GM12878 (cell line): ENCODE results near the gene GRN. TPM values are rescaled to one million over a fixed set of nuclear protein-coding genes. Genes with fewer than 3 reads are reported as not detected.

Experiments
- ATAC-seq: fragments of 200-7000 bp; cut with Tn5 transposase; 3 replicates; pipeline ENCODE4 v1.9.1; 2020; ENCODE audit warnings: mild to moderate bottlenecking, moderate library complexity
- BruUV-seq: library from RNA; stranded (reverse); fragments of 400-500 nt; replicated peaks from 2 replicates; lab custom pipeline; 2021; lab: Mats Ljungman, UMichigan
- CTCF ChIA-PET: fragments of 300-600 bp; sonication (Branson Sonifier 250); formaldehyde crosslinking; extraction: SDS; loops from one replicate; lab custom pipeline; 2021; ENCODE audit warnings: inconsistent platforms; lab: Yijun Ruan, JAX
- POLR2A ChIA-PET: fragments of 350-600 bp; formaldehyde crosslinking; extraction: SDS; loops from one replicate; lab custom pipeline; 2021; ENCODE audit warnings: inconsistent platforms; lab: Charles Lee
- RAD21 ChIA-PET: fragments of 300-600 bp; sonication (Branson Sonifier 250); formaldehyde crosslinking; loops from one replicate; lab custom pipeline; 2023; ENCODE audit warnings: antibody characterized with exemption; ENCODE audit not compliant: unreplicated experiment; lab: Charles Lee
- SMC1A ChIA-PET: fragments of 300-600 bp; sonication (Branson Sonifier 250); formaldehyde crosslinking; loops from one replicate; lab custom pipeline; 2023; ENCODE audit not compliant: unreplicated experiment, uncharacterized antibody; lab: Charles Lee
- DNase-seq: peaks from one replicate; pipeline ENCODE4 v3.0.0-alpha.2; 2011; ENCODE audit warnings: low read depth, low spot score
- FAIRE-seq: peaks from 3 replicates; lab custom pipeline; 2011; peaks lifted over from hg19 to GRCh38; lab: Jason Lieb, UNC
- H2AFZ ChIP-seq: 2 replicates; pipeline ENCODE4 v1.6.0; 2011; ENCODE audit warnings: low read depth, low read length, control low read depth; ENCODE audit not compliant: control insufficient read depth
- H3K27ac ChIP-seq: 2 replicates; pipeline ENCODE4 v1.5.1; 2011; ENCODE audit warnings: control low read depth; ENCODE audit not compliant: control insufficient read depth, insufficient read depth
- H3K27me3 ChIP-seq, 2 experiments: replicated peaks in 1 of 2; 2 replicates each; pipeline versions ENCODE4 v1.6.0 to v1.6.1; 2011; ENCODE audit warnings: low read length in 1 of 2; ENCODE audit not compliant: control insufficient read depth in 2 of 2, insufficient read depth in 2 of 2
- H3K36me3 ChIP-seq, 2 experiments: 2 replicates each; pipeline ENCODE4 v1.5.1; 2011; ENCODE audit warnings: low read length in 1 of 2; ENCODE audit not compliant: control insufficient read depth in 2 of 2, insufficient read depth in 2 of 2
- H3K4me1 ChIP-seq: 2 replicates; pipeline ENCODE4 v1.6.1; 2011; ENCODE audit warnings: mild to moderate bottlenecking, low read length, moderate library complexity, mixed read lengths; ENCODE audit not compliant: control insufficient read depth, insufficient read depth
- H3K4me2 ChIP-seq: 2 replicates; pipeline ENCODE4 v1.6.0; 2011; ENCODE audit warnings: control low read depth; ENCODE audit not compliant: control insufficient read depth, insufficient read depth
- H3K4me3 ChIP-seq: fragments of 200-600 bp; sonication (generic); 2 replicates; pipeline ENCODE4 v1.5.1; 2016
- H3K79me2 ChIP-seq: 2 replicates; pipeline ENCODE4 v1.6.0; 2011; ENCODE audit warnings: low read length; ENCODE audit not compliant: control insufficient read depth, insufficient read depth
- H3K9ac ChIP-seq: 2 replicates; pipeline ENCODE4 v1.8.0; 2011; ENCODE audit warnings: low read length, control low read depth, mixed read lengths; ENCODE audit not compliant: control insufficient read depth, insufficient read depth
- H3K9me3 ChIP-seq: replicated peaks from 3 replicates; pipeline ENCODE4 v1.5.1; 2011; ENCODE audit warnings: mild to moderate bottlenecking, low read length; ENCODE audit not compliant: control insufficient read depth, insufficient read depth
- H4K20me1 ChIP-seq: 2 replicates; pipeline ENCODE4 v1.6.0; 2011; ENCODE audit not compliant: control insufficient read depth, insufficient read depth
- CHD1 ChIP-seq: IDR thresholded peaks from 2 replicates; pipeline ENCODE4 v1.6.1; 2012; ENCODE audit warnings: low read depth, low read length, improper control_type of control experiment
- CHD2 ChIP-seq: IDR thresholded peaks from 2 replicates; pipeline ENCODE4 v1.6.1; 2011; ENCODE audit warnings: low read depth, low read length, improper control_type of control experiment, borderline replicate concordance
- CHD4 ChIP-seq: fragments of 200-600 bp; sonication (generic); IDR thresholded peaks from 2 replicates; pipeline ENCODE4 v1.6.1; 2016; ENCODE audit warnings: mild to moderate bottlenecking
- EP300 ChIP-seq, 2 experiments: fragments of 150-350 bp in 1 of 2; IDR thresholded peaks; 2 replicates each; pipeline ENCODE4 v1.6.1; 2011 to 2012; ENCODE audit warnings: low read depth in 2 of 2, low read length in 2 of 2, borderline replicate concordance in 1 of 2, improper control_type of control experiment in 1 of 2, inconsistent platforms in 1 of 2; ENCODE audit not compliant: control insufficient read depth in 1 of 2
- KLF5 ChIP-seq: fragments of 450-650 bp; IDR thresholded peaks from 2 replicates; pipeline ENCODE4 v1.6.1; 2014; ENCODE audit warnings: mild to moderate bottlenecking; ENCODE audit not compliant: partially characterized antibody
- MAX ChIP-seq: IDR thresholded peaks from 2 replicates; pipeline ENCODE4 v1.6.1; 2012; ENCODE audit warnings: low read depth, low read length, improper control_type of control experiment
- MXI1 ChIP-seq: fragments of 150-350 bp; IDR thresholded peaks from 2 replicates; pipeline ENCODE4 v1.6.1; 2011; ENCODE audit warnings: low read depth, mild to moderate bottlenecking, inconsistent platforms, low read length, improper control_type of control experiment
- NR2F1 ChIP-seq: fragments of 450-650 bp; conservative IDR thresholded peaks from 2 replicates; pipeline ENCODE4 v1.6.1; 2017; ENCODE audit warnings: mild to moderate bottlenecking
- SMAD1 ChIP-seq: fragments of 450-650 bp; IDR thresholded peaks from 2 replicates; pipeline ENCODE4 v1.6.1; 2018; ENCODE audit warnings: mild to moderate bottlenecking, low read depth; ENCODE audit not compliant: partially characterized antibody
- SMC3 ChIP-seq: IDR thresholded peaks from 2 replicates; pipeline ENCODE4 v1.6.1; 2011; ENCODE audit warnings: low read length, improper control_type of control experiment, borderline replicate concordance
- ZSCAN29 ChIP-seq: fragments of 450-650 bp; IDR thresholded peaks from 2 replicates; pipeline ENCODE4 v1.6.1; 2017; ENCODE audit warnings: mild to moderate bottlenecking, moderate library complexity
- WGBS: methylation state at CpG from one replicate; pipeline ENCODE4 v1.1.6; 2016; ENCODE audit warnings: low lambda C conversion rate; ENCODE audit not compliant: insufficient replicate concordance, insufficient coverage; ENCODE audit errors: missing lambda C conversion rate; 5-methylcytosine and 5-hydroxymethylcytosine counted together
- in situ Hi-C: fragments of 300-500 bp; cut with MboI; formaldehyde crosslinking; loops from 9 replicates; pipeline ENCODE4 v1.14.3; 2018; ENCODE audit warnings: mixed read lengths
- intact Hi-C: fragments of 100-400 bp; cut with micrococcal nuclease; formaldehyde crosslinking; loops from one replicate; pipeline ENCODE4 v1.14.2; 2022; ENCODE audit not compliant: unreplicated experiment
- polyA plus RNA-seq, 11 experiments: library from polyadenylated mRNA; depleted of rRNA in 4 of 11; unstranded in 6 of 11; stranded (reverse) in 5 of 11; fragments of >200 nt; fragmentation: Nextera tagmentation in 4 of 11; fragmentation: Illumina TruSeq in 1 of 11; extraction: Ambion mirVana in 4 of 11; extraction: Trizol in 1 of 11; gene quantifications; 1 replicate in 1 of 11; 2 replicates in 10 of 11; pipeline versions ENCODE4 v1.2.1 to v1.2.3, GENCODE V29; 2011 to 2016; ENCODE audit warnings: inconsistent platforms in 2 of 11, missing spikeins in 2 of 11, low read depth in 1 of 11
- total RNA-seq, 4 experiments: library from RNA; depleted of rRNA in 3 of 4; stranded (reverse); fragments of >200 nt in 3 of 4; fragmentation: Illumina TruSeq in 1 of 4; extraction: Trizol in 1 of 4; gene quantifications; 2 replicates each; pipeline versions ENCODE4 v1.2.1 to v1.2.3, GENCODE V29; 2013 to 2021
- TF ChIP-seq, protein P1 (sequence below): fragments of 450-650 bp; IDR thresholded peaks from 2 replicates; pipeline ENCODE4 v1.6.1; 2017; ENCODE audit warnings: borderline replicate concordance

GRN gene
- total and polyA plus RNA-seq, 10 of the 15 experiments (the other 5 are each of a cell fraction or from before 2014, with no cell fraction given): 22.3 to 389 (median 139) TPM

- no peak overlapping the region for H3K27ac ChIP-seq
- H3K4me1 ChIP-seq: peaks cover 11% of the 10 kb centered on the region
- H3K36me3 ChIP-seq: peaks cover 19 to 36% of the 10 kb centered on the region in 2 experiments
- BruUV-seq: no TSS peak
- FAIRE-seq (no peak), DNase-seq (no peak), ATAC-seq (no peak)
- ChIA-PET CTCF (interaction anchor here (0.7 to 8.1 kb wide), 10 partner anchors 24 to 420 kb away, joined by 3 to 97 read pairs (median 3); no protein-coding TSS in a partner anchor), POLR2A (interaction anchor here (0.5 to 1.5 kb wide), 2 partner anchors 44 to 105 kb away, joined by 4 read pairs; no protein-coding TSS in a partner anchor), SMC1A (interaction anchor here (1.0 to 3.0 kb wide), 2 partner anchors 125 kb away, joined by 3 to 13 read pairs; no protein-coding TSS in a partner anchor), RAD21 (interaction anchor here (5.3 kb wide), 1 partner anchor 124 kb away, joined by 31 read pairs; no protein-coding TSS in a partner anchor)
- no peaks in the 10 kb centered on the region for H3K27me3 ChIP-seq
- no peak overlapping the region for H3K4me2 ChIP-seq
- no peaks in the 10 kb centered on the region for H3K9me3 ChIP-seq
- H3K4me3 ChIP-seq: no peak overlapping the region
- H4K20me1 ChIP-seq: no peaks in the 10 kb centered on the region
- H2AFZ ChIP-seq: no peak overlapping the region
- intact Hi-C loops: no loop called here
- 98% methylated on average over 37 of the region's 41 CpGs for WGBS
- in situ Hi-C loops: no loop called here
- no peak for TF ChIP-seq SMAD1
- TF ChIP-seq SMC3: no peak
- no peak for TF ChIP-seq ZSCAN29
- no peak for TF ChIP-seq KLF5
- TF ChIP-seq, protein P1, sequence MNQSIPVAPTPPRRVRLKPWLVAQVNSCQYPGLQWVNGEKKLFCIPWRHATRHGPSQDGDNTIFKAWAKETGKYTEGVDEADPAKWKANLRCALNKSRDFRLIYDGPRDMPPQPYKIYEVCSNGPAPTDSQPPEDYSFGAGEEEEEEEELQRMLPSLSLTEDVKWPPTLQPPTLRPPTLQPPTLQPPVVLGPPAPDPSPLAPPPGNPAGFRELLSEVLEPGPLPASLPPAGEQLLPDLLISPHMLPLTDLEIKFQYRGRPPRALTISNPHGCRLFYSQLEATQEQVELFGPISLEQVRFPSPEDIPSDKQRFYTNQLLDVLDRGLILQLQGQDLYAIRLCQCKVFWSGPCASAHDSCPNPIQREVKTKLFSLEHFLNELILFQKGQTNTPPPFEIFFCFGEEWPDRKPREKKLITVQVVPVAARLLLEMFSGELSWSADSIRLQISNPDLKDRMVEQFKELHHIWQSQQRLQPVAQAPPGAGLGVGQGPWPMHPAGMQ: no peak
- no peak for TF ChIP-seq CHD4
- TF ChIP-seq EP300 (IDR thresholded peaks at IDR 0.05; ENCODE audit: borderline replicate concordance in 1 of 2, control insufficient read depth in 1 of 2, low read depth in 2 of 2, low read length in 2 of 2): no peak
- TF ChIP-seq MXI1: no peak
- no peak for TF ChIP-seq MAX
- no peak for TF ChIP-seq CHD2
- no peak for TF ChIP-seq NR2F1
- TF ChIP-seq CHD1: no peak
- no peak overlapping the region for H3K9ac ChIP-seq
- no peaks in the 10 kb centered on the region for H3K79me2 ChIP-seq
Measured at GRCh38 chr17:44398692-44399691, 53.9 kb downstream of the GRN start.
